Hepatocyte (in vitro differentiated cells): Measurements from ENCODE around the gene FGD5.

ENCODE experiments used
- EZH2 ChIP-seq: fragments of 200-600 bp; sonication (generic); IDR thresholded peaks from 2 replicates; pipeline ENCODE4 v1.6.1; 2016; ENCODE audit warnings: antibody characterized with exemption, mild to moderate bottlenecking, borderline replicate concordance
- TF ChIP-seq, protein P1 (sequence below): fragments of 200-600 bp; sonication (generic); IDR thresholded peaks from 2 replicates; pipeline ENCODE4 v1.5.1; 2016; ENCODE audit warnings: antibody characterized with exemption, mild to moderate bottlenecking; ENCODE audit not compliant: poor library complexity

DNA sequence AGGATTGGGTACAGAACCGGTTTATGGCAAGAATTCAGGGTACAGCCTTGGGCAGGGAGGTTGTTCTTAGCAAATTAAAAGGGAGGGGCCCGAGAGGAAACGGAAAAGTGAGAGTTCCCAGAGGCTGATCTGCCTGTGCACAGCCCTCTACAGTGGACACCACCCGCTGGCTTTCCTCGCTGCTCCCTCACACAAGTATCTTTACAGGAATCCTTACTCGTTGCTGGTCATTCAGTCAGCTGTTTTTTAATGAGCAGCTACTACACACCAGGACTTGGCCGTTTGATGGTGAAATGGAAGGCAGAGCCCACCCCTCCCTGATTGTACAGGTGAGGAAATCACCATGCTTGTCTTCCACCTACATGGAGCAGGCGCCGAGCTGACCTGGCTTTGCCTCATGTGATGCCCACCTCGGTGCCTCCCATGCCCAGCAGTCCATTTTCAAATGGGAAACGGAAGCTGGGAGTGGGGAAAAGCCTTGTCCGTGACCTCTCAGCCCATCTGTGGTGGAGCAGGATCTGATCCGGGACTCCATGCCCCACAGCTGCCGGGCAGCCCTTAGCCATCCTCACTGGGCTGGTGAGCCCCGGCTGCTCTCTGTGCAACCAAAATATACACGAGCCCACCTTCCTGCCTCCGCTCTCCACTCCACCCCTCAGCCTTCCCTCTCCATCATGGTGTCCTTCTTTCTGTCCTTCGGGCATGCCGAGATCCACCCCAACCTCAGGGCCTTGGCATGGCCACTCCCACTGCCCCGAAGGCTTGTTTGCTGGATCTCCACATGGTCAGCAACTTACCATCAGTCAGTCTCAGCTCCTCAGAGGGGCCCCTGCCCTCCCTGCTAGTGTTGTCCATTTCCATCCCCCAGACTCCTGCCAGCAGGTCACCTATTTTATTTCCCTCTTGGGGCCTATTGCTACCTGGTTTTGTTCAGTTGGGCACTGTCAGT, 33.3 kb upstream of the FGD5 start:
- TF ChIP-seq, protein P1, sequence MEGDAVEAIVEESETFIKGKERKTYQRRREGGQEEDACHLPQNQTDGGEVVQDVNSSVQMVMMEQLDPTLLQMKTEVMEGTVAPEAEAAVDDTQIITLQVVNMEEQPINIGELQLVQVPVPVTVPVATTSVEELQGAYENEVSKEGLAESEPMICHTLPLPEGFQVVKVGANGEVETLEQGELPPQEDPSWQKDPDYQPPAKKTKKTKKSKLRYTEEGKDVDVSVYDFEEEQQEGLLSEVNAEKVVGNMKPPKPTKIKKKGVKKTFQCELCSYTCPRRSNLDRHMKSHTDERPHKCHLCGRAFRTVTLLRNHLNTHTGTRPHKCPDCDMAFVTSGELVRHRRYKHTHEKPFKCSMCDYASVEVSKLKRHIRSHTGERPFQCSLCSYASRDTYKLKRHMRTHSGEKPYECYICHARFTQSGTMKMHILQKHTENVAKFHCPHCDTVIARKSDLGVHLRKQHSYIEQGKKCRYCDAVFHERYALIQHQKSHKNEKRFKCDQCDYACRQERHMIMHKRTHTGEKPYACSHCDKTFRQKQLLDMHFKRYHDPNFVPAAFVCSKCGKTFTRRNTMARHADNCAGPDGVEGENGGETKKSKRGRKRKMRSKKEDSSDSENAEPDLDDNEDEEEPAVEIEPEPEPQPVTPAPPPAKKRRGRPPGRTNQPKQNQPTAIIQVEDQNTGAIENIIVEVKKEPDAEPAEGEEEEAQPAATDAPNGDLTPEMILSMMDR: no peak
- TF ChIP-seq EZH2: no peak
